Measurements from ENCODE around the gene DDX19B. TPM values are rescaled to one million over a fixed set of nuclear protein-coding genes. Genes with fewer than 3 reads are reported as not detected.

The DDX19B gene
- total and polyA plus RNA-seq, 9 of the 15 experiments (the other 6 are each of a cell fraction or from before 2014, with no cell fraction given): 7.0 to 32.9 (median 19.3) TPM

DNA sequence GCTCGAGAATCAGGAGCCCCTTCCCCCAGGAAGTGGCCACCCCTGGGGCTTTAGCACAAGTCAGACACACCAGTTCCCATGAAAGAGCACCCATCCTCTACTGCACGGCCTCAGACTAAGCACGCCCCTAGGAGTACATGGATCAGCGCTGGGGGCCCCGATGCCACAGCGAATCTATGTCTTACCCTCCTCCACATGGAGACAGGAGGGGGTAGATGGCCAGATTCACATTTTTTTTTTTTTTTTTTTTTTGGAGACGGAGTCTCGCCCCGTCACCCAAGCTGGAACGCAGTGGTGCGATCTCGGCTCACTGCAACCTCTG, 44.1 kb upstream of the DDX19B start:
- no TSS peak for BruUV-seq (replicated peaks)
- in situ Hi-C loops (cut with MboI) (no loop called here), intact Hi-C loops (cut with micrococcal nuclease) (no loop called here)
- peak overlapping the region in 1 of 2 experiments; percentile 48; a peak in 1 of 4 replicates for H3K9ac ChIP-seq (ENCODE audit: insufficient read depth in 1 of 2, low read depth in 2 of 2, low read length in 2 of 2)
- H3K9me3 ChIP-seq (replicated peaks; ENCODE audit: control insufficient read depth, insufficient read depth, low read depth, low read length): no peaks in the 10 kb centered on the region
- H3K4me1 ChIP-seq (replicated peaks in 1 of 2; ENCODE audit: control insufficient read depth in 2 of 2, insufficient read depth in 2 of 2, low read length in 2 of 2): peaks cover 0 to 20% of the 10 kb centered on the region in 2 experiments; a peak in 3 of 5 replicates
- FAIRE-seq: no peak
- TF ChIP-seq POLR2G (IDR thresholded peaks at IDR 0.05; ENCODE audit: low read depth, low read length) (peak; percentile 13), PRMT5 (CRISPR knock-in tag; IDR thresholded peaks at IDR 0.05) (no peak), ZNF75A (CRISPR knock-in tag; IDR thresholded peaks at IDR 0.05) (no peak), KAT8 (IDR thresholded peaks at IDR 0.05; ENCODE audit: low read depth) (no peak), ATF1 (CRISPR knock-in tag; IDR thresholded peaks at IDR 0.05) (no peak), ATF1 (tag; IDR thresholded peaks at IDR 0.05) (no peak), ZFP36 (IDR thresholded peaks at IDR 0.05; ENCODE audit: low read depth, low read length, partially characterized antibody) (no peak), RBFOX2 (IDR thresholded peaks at IDR 0.05; ENCODE audit: low read depth, low read length) (peak; percentile 10), MTF1 (CRISPR knock-in tag; IDR thresholded peaks at IDR 0.05; ENCODE audit: borderline replicate concordance) (no peak), XRCC4 (IDR thresholded peaks at IDR 0.05; ENCODE audit: extremely low read depth, insufficient read depth, insufficient read length) (no peak), ZNF436 (CRISPR knock-in tag; IDR thresholded peaks at IDR 0.05) (no peak), CCNT2 (IDR thresholded peaks at IDR 0.05; ENCODE audit: borderline replicate concordance, extremely low read depth, insufficient read length, low read depth, low read length) (peak; percentile 8), ZC3H8 (IDR thresholded peaks at IDR 0.05) (no peak), BCL6 (CRISPR knock-in tag; IDR thresholded peaks at IDR 0.05) (no peak), EP300 (IDR thresholded peaks at IDR 0.05; ENCODE audit: low read length) (no peak), TAF7 (tag; IDR thresholded peaks at IDR 0.05) (no peak), XRCC3 (IDR thresholded peaks at IDR 0.05) (no peak), ZNF780A (CRISPR knock-in tag; IDR thresholded peaks at IDR 0.05) (no peak)
- TF ChIP-seq, protein P1, sequence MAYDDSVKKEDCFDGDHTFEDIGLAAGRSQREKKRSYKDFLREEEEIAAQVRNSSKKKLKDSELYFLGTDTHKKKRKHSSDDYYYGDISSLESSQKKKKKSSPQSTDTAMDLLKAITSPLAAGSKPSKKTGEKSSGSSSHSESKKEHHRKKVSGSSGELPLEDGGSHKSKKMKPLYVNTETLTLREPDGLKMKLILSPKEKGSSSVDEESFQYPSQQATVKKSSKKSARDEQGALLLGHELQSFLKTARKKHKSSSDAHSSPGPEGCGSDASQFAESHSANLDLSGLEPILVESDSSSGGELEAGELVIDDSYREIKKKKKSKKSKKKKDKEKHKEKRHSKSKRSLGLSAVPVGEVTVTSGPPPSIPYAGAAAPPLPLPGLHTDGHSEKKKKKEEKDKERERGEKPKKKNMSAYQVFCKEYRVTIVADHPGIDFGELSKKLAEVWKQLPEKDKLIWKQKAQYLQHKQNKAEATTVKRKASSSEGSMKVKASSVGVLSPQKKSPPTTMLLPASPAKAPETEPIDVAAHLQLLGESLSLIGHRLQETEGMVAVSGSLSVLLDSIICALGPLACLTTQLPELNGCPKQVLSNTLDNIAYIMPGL (CRISPR knock-in tag; IDR thresholded peaks at IDR 0.05): no peak
- TF ChIP-seq, protein P2, sequence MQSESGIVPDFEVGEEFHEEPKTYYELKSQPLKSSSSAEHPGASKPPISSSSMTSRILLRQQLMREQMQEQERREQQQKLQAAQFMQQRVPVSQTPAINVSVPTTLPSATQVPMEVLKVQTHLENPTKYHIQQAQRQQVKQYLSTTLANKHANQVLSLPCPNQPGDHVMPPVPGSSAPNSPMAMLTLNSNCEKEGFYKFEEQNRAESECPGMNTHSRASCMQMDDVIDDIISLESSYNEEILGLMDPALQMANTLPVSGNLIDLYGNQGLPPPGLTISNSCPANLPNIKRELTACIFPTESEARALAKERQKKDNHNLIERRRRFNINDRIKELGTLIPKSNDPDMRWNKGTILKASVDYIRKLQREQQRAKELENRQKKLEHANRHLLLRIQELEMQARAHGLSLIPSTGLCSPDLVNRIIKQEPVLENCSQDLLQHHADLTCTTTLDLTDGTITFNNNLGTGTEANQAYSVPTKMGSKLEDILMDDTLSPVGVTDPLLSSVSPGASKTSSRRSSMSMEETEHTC (IDR thresholded peaks at IDR 0.05): no peak
- ChIA-PET CTCF (ENCODE audit: low intra/inter-chr PET ratio) (no interaction called here), POLR2A (interaction anchor here (0.6 to 4.9 kb wide), 5 partner anchors 7 to 397 kb away, joined by 3 to 57 read pairs (median 12); no protein-coding TSS in a partner anchor)
- H4K20me1 ChIP-seq (replicated peaks; ENCODE audit: control insufficient read depth, insufficient read depth, low read length): peaks cover 33% of the 10 kb centered on the region
- H3K27me3 ChIP-seq (ENCODE audit: control insufficient read depth in 2 of 2, insufficient read depth in 2 of 2, low read length in 2 of 2): no peaks in the 10 kb centered on the region
- H3K9me1 ChIP-seq (ENCODE audit: control insufficient read depth, insufficient read depth, low read length): peaks cover 2% of the 10 kb centered on the region
- no peak overlapping the region for H3K4me2 ChIP-seq (ENCODE audit: insufficient read depth, low read length)
- DNase-seq (ENCODE audit: extremely low read depth in 1 of 4, low spot score in 3 of 4): no peak
- no peak overlapping the region for H3K27ac ChIP-seq (ENCODE audit: extremely low read depth, low read depth, low read length)
- WGBS (ENCODE audit: insufficient coverage, low coverage, missing lambda C conversion rate): 90% methylated on average over 6 of the region's 12 CpGs
- H3K36me3 ChIP-seq (ENCODE audit: control insufficient read depth, insufficient read depth, low read length): peaks cover 82% of the 10 kb centered on the region
- H3K4me3 ChIP-seq: no peak overlapping the region
- peaks cover 17% of the 10 kb centered on the region for H3K79me2 ChIP-seq (ENCODE audit: control insufficient read depth, insufficient read depth, low read length)
- ATAC-seq: no peak
- H2AFZ ChIP-seq (ENCODE audit: low read depth, low read length): no peak overlapping the region

Measured in K562 (cell line).